ENCODE measurements around the gene SOHLH2. TPM values are rescaled to one million over a fixed set of nuclear protein-coding genes. Genes with fewer than 3 reads are reported as not detected.

Gene SOHLH2
- total and polyA plus RNA-seq, 2 of the 4 experiments (the other 2 are of a cell fraction): 0.17 to 0.18 TPM

DNA sequence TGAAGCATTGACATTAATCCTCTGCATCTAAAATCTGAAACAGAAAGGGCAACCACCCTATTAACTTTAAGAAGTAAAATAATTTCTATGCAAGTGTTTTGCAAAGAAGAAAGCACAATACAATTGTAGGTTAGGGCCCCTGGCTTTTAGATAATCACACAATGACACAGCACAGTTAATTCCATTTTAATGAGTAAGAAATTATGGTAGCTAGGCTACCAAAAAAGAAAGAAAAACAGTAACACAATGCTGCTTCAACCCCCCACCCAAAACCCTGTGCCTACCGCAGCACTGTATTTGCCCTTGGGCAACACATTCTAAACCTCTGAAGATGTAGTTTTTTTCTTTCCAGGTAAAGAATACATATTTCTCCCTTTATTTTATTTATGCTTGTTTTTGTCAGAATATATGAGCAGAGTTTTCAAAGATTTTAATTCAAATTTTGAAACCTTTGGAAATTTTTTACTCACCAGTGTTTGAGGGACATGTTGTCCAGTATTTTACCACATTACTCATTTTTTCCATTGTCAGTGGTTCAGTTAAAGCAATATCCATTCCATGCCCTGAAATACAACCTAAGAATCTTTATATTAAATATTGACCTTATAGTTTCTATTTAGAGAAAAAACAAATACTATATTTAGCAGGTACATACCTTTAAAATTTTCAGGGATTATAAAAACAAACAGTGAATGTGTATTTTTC is 21.1 kb downstream of the SOHLH2 start:
- ATAC-seq (ENCODE audit: low read depth) (no peak), DNase-seq (no peak)
- no peak overlapping the region for H4K8ac ChIP-seq (ENCODE audit: low read depth in 2 of 2, low read length in 2 of 2)
- H4K5ac ChIP-seq (ENCODE audit: low read depth, low read length): no peak overlapping the region
- no peak overlapping the region for H4K91ac ChIP-seq (ENCODE audit: insufficient read depth, low read depth, low read length)
- no peak overlapping the region for H3K56ac ChIP-seq (ENCODE audit: extremely low read depth, insufficient read depth, low read length)
- H3K9ac ChIP-seq (ENCODE audit: low read depth, low read length): no peak overlapping the region
- TF ChIP-seq NFE2L2 (IDR thresholded peaks at IDR 0.05; ENCODE audit: low read depth, low read length) (no peak), MAZ (IDR thresholded peaks at IDR 0.05; ENCODE audit: borderline replicate concordance, low read depth, low read length) (no peak), CTCF (conservative IDR thresholded peaks at IDR 0.05; ENCODE audit: low read depth, low read length) (no peak), CHD1 (IDR thresholded peaks at IDR 0.05; ENCODE audit: low read depth, low read length) (no peak), SMC3 (IDR thresholded peaks at IDR 0.05; ENCODE audit: low read depth, low read length) (no peak), MAFK (IDR thresholded peaks at IDR 0.05; ENCODE audit: low read depth, low read length) (no peak), ELK1 (IDR thresholded peaks at IDR 0.05; ENCODE audit: borderline replicate concordance, low read depth, low read length) (no peak)
- no peaks in the 10 kb centered on the region for H3K9me3 ChIP-seq (ENCODE audit: control insufficient read depth, insufficient read depth, low read length)
- no peak overlapping the region for H2BK120ac ChIP-seq (ENCODE audit: low read depth, low read length)
- H3K9me1 ChIP-seq (ENCODE audit: insufficient read depth, low read length): no peaks in the 10 kb centered on the region
- H3K27me3 ChIP-seq (ENCODE audit: control insufficient read depth, insufficient read depth, low read length): 0 out of 2 replicates have a peak, but pooled peaks cover 3% of the 10 kb centered on the region
- no peak overlapping the region for H3K4ac ChIP-seq (ENCODE audit: low read depth, low read length)
- no peak overlapping the region for H2AK9ac ChIP-seq (replicated peaks; ENCODE audit: low read depth, low read length, poor library complexity)
- H3K14ac ChIP-seq (replicated peaks; ENCODE audit: low read depth, low read length): no peak overlapping the region
- no peak overlapping the region for H3K23ac ChIP-seq (ENCODE audit: low read depth, low read length)
- BruUV-seq (replicated peaks): no TSS peak
- no peak overlapping the region for H2BK5ac ChIP-seq (ENCODE audit: low read depth, low read length, poor library complexity, severe bottlenecking)
- ChIA-PET POLR2A (ENCODE audit: unreplicated experiment) (no interaction called here), CTCF (no interaction called here)
- no peak overlapping the region for H3K4me3 ChIP-seq (ENCODE audit: insufficient read depth, low read depth, low read length)
- H3K18ac ChIP-seq (ENCODE audit: low read depth, low read length): no peak overlapping the region
- dilution Hi-C loops (cut with HindIII; ENCODE audit: low sequenced_read_pairs, unreplicated experiment) (no loop called here), in situ Hi-C loops (cut with MboI; ENCODE audit: low sequenced_read_pairs) (no loop called here), intact Hi-C loops (cut with micrococcal nuclease) (no loop called here)
- no peaks in the 10 kb centered on the region for H3K36me3 ChIP-seq (ENCODE audit: control insufficient read depth, insufficient read depth, low read length)
- no peak overlapping the region for H2BK15ac ChIP-seq (ENCODE audit: low read depth, low read length)
- H3K79me1 ChIP-seq (ENCODE audit: low read depth in 1 of 2, low read length in 2 of 2): no peaks in the 10 kb centered on the region
- no peaks in the 10 kb centered on the region for H3K4me1 ChIP-seq (ENCODE audit: control insufficient read depth, insufficient read depth, low read length)
- H2BK20ac ChIP-seq (ENCODE audit: low read depth, low read length): no peak overlapping the region
- no peak overlapping the region for H2AFZ ChIP-seq (replicated peaks; ENCODE audit: low read length, poor library complexity)
- WGBS, 2 experiments (ENCODE audit: extremely low coverage in 2 of 2, insufficient read length in 1 of 2): no CpG with 5 or more reads among the region's 1 CpG
- H4K20me1 ChIP-seq (ENCODE audit: insufficient read depth, low read length): no peaks in the 10 kb centered on the region
- no peak overlapping the region for H3K27ac ChIP-seq (ENCODE audit: insufficient read depth, low read length)
- no peak overlapping the region for H2AK5ac ChIP-seq (ENCODE audit: low read depth, low read length)
- H3K4me2 ChIP-seq (ENCODE audit: low read depth, low read length): no peak overlapping the region
